ENCODE data around the gene ALS2CL. TPM values are rescaled to one million over a fixed set of nuclear protein-coding genes. Genes with fewer than 3 reads are reported as not detected.

ALS2CL gene, protein sequence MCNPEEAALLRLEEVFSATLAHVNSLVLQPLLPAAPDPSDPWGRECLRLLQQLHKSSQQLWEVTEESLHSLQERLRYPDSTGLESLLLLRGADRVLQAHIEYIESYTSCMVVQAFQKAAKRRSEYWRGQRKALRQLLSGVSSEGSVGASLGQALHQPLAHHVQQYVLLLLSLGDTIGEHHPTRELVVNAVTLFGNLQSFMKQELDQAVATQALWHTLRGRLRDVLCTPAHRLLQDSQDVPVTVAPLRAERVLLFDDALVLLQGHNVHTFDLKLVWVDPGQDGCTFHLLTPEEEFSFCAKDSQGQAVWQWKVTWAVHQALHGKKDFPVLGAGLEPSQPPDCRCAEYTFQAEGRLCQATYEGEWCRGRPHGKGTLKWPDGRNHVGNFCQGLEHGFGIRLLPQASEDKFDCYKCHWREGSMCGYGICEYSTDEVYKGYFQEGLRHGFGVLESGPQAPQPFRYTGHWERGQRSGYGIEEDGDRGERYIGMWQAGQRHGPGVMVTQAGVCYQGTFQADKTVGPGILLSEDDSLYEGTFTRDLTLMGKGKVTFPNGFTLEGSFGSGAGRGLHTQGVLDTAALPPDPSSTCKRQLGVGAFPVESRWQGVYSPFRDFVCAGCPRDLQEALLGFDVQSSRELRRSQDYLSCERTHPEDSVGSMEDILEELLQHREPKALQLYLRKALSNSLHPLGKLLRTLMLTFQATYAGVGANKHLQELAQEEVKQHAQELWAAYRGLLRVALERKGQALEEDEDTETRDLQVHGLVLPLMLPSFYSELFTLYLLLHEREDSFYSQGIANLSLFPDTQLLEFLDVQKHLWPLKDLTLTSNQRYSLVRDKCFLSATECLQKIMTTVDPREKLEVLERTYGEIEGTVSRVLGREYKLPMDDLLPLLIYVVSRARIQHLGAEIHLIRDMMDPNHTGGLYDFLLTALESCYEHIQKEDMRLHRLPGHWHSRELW
- 4.0 and 7.0 TPM in 2 replicates for total RNA-seq

DNA sequence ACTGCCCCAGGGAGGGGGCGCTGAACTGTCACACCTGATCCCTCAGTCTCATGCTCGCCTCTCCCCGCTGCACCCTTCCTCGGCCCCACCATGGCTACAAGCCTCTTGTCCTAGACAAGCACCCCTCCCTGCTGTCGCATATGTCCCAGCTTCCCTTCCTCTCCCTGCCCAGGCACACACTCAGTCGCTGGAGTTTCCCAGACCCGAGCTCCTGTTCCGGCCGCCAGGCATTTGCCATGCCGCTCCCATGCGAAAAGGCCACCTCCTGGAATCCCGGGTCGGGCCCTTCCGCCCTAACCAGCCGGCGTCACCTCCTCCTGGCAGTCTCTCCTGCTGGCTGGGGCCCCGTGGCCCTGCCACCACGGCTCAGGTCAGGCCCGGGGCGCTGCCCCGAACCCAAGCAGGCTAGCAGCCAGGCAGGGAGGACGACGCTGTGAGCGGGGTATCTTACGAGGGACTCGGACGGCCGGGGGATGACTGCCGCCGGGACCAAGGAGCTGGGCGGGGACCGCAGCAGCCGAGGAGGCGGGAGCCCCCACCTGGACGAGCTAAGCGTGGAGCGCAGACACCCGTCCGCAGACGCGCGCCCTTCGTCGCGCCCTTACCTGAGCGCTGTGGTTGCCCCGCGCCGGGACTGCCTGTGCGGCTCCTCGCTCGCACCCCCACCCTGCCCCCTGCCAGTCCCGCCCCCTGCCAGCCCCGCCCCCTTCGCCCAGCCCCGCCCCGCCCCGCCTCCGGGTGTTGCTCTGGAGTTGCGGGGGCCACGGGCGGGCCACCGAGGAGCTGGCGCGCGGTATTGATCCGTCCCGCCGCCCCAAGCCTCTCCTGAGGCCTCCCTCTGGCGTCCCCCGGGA is at the start of gene ALS2CL:
Gene ALS2CL (minus strand): TSS at position 642 of the 854 bp plus-strand sequence. CDS start 4,239 bp downstream, outside the sequence.

DNA sequence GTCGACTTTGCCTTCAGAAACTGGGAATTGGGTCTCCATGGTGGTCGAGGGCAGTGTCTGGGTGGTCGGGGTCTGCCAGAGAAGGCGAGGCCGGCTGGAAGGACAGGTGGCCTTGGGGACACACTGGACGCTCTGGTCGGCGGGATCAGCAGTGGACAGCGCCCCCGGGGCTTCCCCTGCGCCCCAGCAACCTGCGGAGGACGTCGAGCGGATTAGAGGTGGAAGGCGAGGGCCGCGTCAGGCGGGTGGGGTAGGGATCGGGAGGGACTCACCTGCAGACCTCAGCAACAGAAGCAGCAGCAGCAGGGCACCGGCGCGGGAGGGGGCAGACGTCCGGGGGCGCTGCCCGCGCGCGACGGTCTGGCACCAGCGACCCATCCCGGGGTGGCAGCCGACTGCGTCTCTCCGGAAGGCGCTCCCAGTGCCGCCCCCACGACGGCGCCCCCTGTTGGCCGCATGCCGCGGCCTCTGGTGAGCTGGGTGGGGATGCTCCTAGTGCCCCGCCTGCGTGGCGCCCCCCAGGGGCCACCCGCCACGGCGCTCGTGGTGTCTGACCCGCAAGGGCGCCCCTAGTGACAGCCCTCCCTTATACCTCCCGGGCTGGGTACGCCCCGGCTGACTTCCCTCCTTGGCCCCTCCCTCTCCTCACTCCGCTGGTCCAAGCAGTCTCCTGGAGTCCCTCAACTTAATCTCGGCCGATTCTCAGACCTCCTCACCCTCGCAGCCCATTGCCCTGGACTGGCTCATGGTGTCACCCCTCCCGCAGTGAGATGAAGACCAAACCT is 24.2 kb upstream of the ALS2CL start, which contains the start of gene PRSS50:
Gene PRSS50 (minus strand): TSS at position 423 of the 785 bp plus-strand sequence. CDS start 45 bp downstream, at position 378.

DNA sequence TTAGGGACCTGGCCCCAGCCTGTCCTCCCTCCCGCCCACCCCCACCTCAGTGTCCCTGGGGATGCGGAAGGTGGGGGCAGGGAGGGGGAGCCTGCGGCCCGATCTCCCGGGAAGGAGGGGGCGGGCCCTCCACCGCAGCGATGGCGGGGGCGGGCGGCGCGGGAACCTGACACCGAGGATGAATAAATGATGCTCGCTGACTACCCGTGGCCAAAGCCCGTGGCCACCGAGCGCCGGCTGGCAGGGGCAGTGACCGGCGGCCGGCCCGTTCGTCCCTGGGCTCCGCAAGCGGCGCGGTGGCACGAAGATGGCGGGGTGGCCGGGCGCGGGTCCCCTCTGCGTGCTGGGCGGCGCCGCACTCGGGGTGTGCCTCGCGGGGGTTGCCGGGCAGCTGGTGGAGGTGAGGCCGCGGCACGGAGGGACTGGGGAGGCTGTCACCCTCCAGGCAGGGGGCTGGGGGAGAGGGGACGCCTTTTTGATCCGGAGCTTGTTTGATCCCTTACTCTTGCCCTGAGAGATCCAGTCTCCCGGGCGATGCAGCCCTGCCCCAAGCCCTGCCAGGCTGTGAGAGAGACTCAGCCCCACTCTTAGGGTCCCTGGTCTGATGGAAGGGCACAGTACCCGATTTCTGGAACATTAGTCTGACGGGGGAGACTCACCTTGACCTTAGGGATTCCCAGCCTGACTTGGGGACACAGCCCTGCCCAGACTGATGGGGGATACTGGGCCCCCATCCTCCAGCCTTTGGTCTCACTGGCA is 7.9 kb upstream of the ALS2CL start, which contains the start of gene TMIE:
Gene TMIE (plus strand): TSS at position 212 of the 759 bp plus-strand sequence. CDS start 96 bp downstream, at position 308.

Other genes with a start within 250 kb of the ALS2CL start
- under 0.01 and 0.26 TPM in 2 replicates for gene LTF, start 228.8 kb downstream of the ALS2CL start, total RNA-seq
- gene RTP3, start 195.7 kb downstream of the ALS2CL start, total RNA-seq = not detected in 2 replicates
- under 0.01 and 0.17 TPM in 2 replicates for gene LRRC2, start 127.4 kb downstream of the ALS2CL start, total RNA-seq
- gene FAM240A, start 81.2 kb downstream of the ALS2CL start, total RNA-seq = not detected in 2 replicates
- 0.09 TPM in 1 of 2 replicates, not detected in the other for gene TMIE, start 7.7 kb upstream of the ALS2CL start, total RNA-seq
- not detected in 2 replicates for gene PRSS50, start 24.2 kb upstream of the ALS2CL start, total RNA-seq
- 0.09 TPM in 1 of 2 replicates, not detected in the other for gene MYL3, start 169.8 kb upstream of the ALS2CL start, total RNA-seq
- 0.17 TPM in 1 of 2 replicates, not detected in the other for gene PTH1R, start 184.0 kb upstream of the ALS2CL start, total RNA-seq